Adipose tissue (tissue), 3 donors: Measurements from ENCODE around the gene GIN1. TPM values are rescaled to one million over a fixed set of nuclear protein-coding genes. Genes with fewer than 3 reads are reported as not detected.
"Not testable (repeated sequence)": the region's sequence is repeated elsewhere in the genome, so short reads cannot be mapped to it uniquely, and the experiment has no call there.

ENCODE experiments used
- H3K27ac ChIP-seq: one replicate; pipeline ENCODE4 v1.5.1; 2013; ENCODE audit warnings: low read depth, low read length
- WGBS, 3 donors: extraction: QIAGEN DNeasy Blood & Tissue Kit; methylation state at CpG; one replicate each; pipeline ENCODE4 v1.1.7; 2013; 5-methylcytosine and 5-hydroxymethylcytosine counted together
- polyA plus RNA-seq, 3 donors: library from polyadenylated mRNA; stranded (reverse); fragments of 200-250 nt; gene quantifications; one replicate each; pipeline ENCODE4 v1.2.3, GENCODE V29; 2013
- donor health status: healthy with polysubstance abuse.
- donor health status: Bipolar disorder and iron deficiency.
- donor health status: healthy.

Gene GIN1
- polyA plus RNA-seq, 3 donors: 2.0 to 3.3 (median 2.0) TPM

DNA sequence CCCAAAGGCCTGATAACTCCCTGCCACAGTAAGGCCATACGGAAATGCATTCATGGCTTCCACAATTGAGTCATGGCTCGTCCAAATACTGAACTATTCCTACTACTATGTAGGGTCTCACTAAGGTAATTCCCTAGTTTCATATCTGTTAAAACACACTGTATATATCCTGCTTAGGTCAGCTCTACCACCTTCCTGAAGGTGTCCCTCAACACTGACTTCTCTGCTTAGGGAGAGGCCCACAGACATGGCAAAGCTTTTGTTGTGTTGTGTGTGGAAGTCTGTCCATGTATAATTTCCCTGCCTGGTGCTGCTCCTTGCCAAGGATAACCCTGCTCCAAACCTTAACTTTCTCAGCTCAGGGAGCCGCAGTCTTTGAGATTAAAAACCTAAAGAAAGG, 60.4 kb downstream of the GIN1 start:
- no peak overlapping the region for H3K27ac ChIP-seq
- 86 to 95% (median 87%) methylated on average over 3 of the region's 3 CpGs for WGBS, 3 donors

DNA sequence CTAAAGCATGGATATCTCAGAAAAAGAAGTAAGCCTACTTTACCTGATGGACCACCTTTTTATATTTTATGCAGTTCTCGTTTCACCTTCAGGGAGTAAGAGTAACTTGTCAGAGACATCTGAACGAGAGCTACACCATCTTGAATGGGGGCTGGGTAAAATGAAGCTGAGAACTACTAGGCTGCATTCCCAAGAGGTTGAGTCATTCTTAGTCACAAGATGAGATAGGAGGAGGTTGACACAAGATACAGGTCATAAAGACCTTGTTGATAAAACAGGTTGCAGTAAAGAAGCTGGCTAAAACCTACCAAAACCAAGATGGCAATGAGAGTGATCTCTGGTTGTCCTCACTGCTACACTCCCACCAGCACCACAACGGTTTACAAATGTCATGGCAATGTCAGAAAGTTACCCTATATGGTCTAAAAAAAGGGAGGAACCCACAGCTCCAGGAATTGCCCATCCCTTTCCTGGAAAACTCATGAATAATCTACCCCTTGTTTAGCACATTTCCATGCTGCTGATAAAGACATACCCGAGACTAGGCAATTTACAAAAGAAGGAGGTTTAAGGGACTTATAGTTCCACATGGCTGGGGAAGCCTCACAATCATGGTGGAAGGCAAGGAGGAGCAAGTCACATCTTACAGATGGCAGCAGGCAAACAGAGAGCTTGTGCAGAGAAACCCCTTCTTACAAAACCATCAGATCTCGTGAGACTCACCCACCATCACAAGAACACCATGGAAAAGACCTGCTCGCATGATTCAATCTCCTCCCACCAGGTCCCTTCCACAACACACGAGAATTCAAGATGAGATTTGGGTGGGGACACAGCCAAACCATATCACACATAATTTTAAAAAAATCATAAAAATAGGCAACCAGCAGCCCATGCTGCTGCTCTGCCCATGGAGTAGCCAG, 62.5 kb downstream of the GIN1 start:
- no peak overlapping the region for H3K27ac ChIP-seq
- WGBS, 3 donors: 72 to 85% (median 83%) methylated on average over 7 of the region's 7 CpGs

DNA sequence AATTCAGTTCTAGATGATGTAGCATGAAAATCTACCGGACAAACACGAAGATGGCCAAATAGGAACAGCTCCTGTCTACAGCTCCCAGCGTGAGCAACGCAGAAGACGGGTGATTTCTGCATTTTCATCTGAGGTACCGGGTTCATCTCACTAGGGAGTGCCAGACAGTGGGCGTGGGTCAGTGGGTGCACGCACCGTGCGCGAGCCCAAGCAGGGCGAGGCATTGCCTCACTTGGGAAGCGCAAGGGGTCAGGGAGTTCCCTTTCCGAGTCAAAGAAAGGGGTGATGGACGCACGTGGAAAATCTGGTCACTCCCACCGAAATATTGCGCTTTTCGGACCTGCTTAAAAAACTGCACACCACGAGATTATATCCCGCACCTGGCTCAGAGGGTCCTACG, 73.2 kb downstream of the GIN1 start:
- WGBS, 3 donors: 88 to 93% (median 93%) methylated on average over 22 of the region's 22 CpGs
- not testable (repeated sequence) for H3K27ac ChIP-seq

DNA sequence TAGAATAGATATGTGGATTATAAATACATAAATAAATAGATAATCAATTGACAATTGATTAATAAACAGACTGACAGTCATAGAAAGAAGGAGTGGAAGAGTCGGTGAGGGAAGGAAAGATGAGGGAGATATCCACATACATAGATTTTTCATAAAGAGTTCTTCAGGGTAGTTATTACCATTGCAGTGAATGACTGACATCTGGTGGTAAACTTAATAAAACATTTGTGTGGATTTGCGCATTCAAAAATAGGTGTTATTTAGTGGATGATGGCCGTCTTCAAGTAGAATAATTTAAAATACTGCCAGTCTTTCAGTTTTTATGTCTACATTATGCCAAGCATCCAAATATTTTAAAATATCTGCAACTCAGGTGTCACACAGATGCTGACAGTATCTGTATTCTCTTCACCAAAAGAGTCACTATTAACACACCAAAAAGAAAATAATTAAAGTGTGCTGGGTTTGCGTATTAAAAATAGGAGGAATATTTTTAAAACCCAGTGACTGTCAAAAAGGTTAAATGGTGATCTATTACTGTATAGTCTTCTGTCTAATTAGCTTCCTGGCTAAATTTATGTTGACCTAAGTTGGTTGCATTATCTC, 78.8 kb downstream of the GIN1 start:
- WGBS, 3 donors: 34 to 44% (median 36%) methylated on average over 4 of the region's 4 CpGs

DNA sequence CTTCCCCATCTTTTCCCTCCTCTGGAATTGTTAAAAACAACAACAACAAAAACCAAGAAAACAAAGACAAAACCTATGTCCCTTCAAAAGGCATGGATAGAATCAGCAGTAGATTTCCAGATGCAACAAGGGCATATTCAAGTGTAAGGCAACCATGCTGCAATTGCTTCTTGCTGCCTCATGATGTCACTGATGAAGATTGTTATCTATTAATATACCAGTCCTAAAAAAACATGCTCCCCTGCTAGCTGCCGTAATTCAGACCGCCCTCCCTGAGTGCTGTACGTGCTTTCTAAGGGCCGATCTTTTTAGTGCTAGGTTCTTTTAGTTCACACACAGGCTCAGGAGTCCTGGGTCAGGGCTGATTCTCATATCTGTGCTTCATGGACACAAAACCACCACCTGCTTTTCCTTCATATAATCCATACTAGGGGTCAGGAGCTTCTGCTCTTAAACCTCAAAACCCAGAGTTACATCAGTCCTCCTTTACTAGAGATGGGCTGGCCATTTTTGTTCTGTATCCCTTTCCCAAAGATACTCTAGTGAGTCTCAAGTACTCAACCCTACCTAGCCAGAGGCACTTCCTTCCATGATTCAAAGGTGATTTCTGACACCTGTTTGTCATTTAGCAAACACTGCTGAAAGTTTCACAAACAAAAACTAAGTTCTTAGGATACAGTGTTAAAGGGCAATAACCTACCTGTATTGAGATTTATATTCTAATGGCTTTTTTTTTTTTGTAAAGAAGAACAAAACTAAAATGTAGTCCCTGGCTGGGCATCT, 82.1 kb downstream of the GIN1 start:
- WGBS, 3 donors: 82 to 90% (median 83%) methylated on average over 4 of the region's 4 CpGs
- H3K27ac ChIP-seq: no peak overlapping the region

More for the DNA sequence above, 78.8 kb downstream of the GIN1 start:
- no peak overlapping the region for H3K27ac ChIP-seq

DNA sequence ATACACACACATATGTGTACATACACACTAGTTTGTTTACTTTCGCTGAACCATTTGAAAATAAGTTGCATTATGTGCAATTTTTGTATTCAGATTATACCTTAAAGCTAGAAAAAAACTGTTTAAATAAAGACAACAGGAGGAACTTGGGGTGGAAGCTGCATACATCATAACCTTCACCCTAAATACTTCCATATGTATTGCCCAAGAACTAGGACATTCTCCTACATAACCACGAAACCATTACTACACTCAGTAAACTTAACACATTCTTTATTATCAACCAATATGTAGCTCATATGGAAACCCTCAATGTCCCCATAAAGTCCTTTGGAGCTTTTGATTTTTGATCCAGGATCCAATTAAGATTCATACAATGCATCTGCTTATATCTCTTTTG, 83.3 kb downstream of the GIN1 start:
- no peak overlapping the region for H3K27ac ChIP-seq
- 84 to 93% (median 88%) methylated on average over 2 of the region's 2 CpGs for WGBS, 3 donors

Other genes starting within 250 kb of the GIN1 start
- gene PPIP5K2, start 163 bp upstream of the GIN1 start, polyA plus RNA-seq: 10 to 100 TPM in 2 of 3 donors, 1 to 10 TPM in 1; 8.9 to 16.6 (median 10.8) TPM
- gene MACIR, start 138.6 kb upstream of the GIN1 start, polyA plus RNA-seq: 10 to 100 TPM in 1 of 3 donors, 1 to 10 TPM in 2; 3.3 to 17.9 (median 8.2) TPM